K562 (cell line): ENCODE data around the gene TIGD7. TPM values are rescaled to one million over a fixed set of nuclear protein-coding genes. Genes with fewer than 3 reads are reported as not detected.

Source experiments
- C11orf30 ChIP-seq: fragments of 450-650 bp; IDR thresholded peaks from 2 replicates; pipeline ENCODE4 v1.6.1; 2016; ENCODE audit warnings: low read depth, mild to moderate bottlenecking
- GTF2F1 ChIP-seq: IDR thresholded peaks from 2 replicates; pipeline ENCODE4 v1.6.1; 2011; ENCODE audit warnings: low read depth, low read length, improper control_type of control experiment
- RBM22 ChIP-seq: fragments of 200-400 bp; formaldehyde crosslinking; IDR thresholded peaks from 2 replicates; pipeline ENCODE4 v1.6.1; 2018; ENCODE audit warnings: low read length, low read depth; ENCODE audit not compliant: poor library complexity, severe bottlenecking
- SMARCC2 ChIP-seq: fragments of 450-650 bp; IDR thresholded peaks from 2 replicates; pipeline ENCODE4 v1.6.1; 2017; ENCODE audit warnings: antibody characterized with exemption, moderate library complexity, mild to moderate bottlenecking, low read depth
- STAT5B ChIP-seq: fragments of 250-450 bp; sonication (Bioruptor Pico); IDR thresholded peaks from 2 replicates; pipeline ENCODE4 v1.8.0; 2021; ENCODE audit warnings: mild to moderate bottlenecking, inconsistent platforms
- ZBTB8A ChIP-seq: fragments of 450-650 bp; IDR thresholded peaks from 2 replicates; pipeline ENCODE4 v1.6.1; 2018; ENCODE audit warnings: mild to moderate bottlenecking, moderate library complexity; ENCODE audit not compliant: partially characterized antibody
- ZKSCAN1 ChIP-seq: fragments of 150-350 bp; IDR thresholded peaks from 2 replicates; pipeline ENCODE4 v1.6.1; 2016; ENCODE audit warnings: low read depth, low read length
- ZNF316 ChIP-seq: fragments of 450-650 bp; IDR thresholded peaks from 2 replicates; pipeline ENCODE4 v1.6.1; 2016
- ZNF407 ChIP-seq: fragments of 450-650 bp; IDR thresholded peaks from 2 replicates; pipeline ENCODE4 v1.6.1; 2016; ENCODE audit warnings: low read depth
- polyA plus RNA-seq, 8 experiments: library from polyadenylated mRNA; depleted of rRNA in 4 of 8; stranded (reverse) in 5 of 8; unstranded in 3 of 8; fragments of >200 nt; fragmentation: Nextera tagmentation in 2 of 8; fragmentation: Illumina TruSeq in 1 of 8; extraction: Ambion mirVana in 2 of 8; extraction: Trizol in 1 of 8; gene quantifications; 2 replicates each; pipeline versions ENCODE4 v1.2.1 to v1.2.3, GENCODE V29; 2011 to 2014; ENCODE audit warnings: inconsistent platforms in 1 of 8, missing spikeins in 1 of 8
- total RNA-seq, 7 experiments: library from RNA; depleted of rRNA in 6 of 7; stranded (reverse); fragments of >200 nt in 6 of 7; fragmentation: Illumina TruSeq in 2 of 7; extraction: Trizol in 2 of 7; gene quantifications; 2 replicates each; pipeline versions ENCODE4 v1.2.1 to v1.2.3, GENCODE V29; 2011 to 2021; ENCODE audit warnings: low replicate concordance in 1 of 7
- TF ChIP-seq, protein P1 (sequence below), 2 experiments: fragments of 150-350 bp in 1 of 2; IDR thresholded peaks; 2 replicates each; pipeline ENCODE4 v1.6.1; 2012 to 2016; ENCODE audit warnings: low read depth in 2 of 2, low read length in 2 of 2, mild to moderate bottlenecking in 1 of 2, moderate library complexity in 1 of 2

The TIGD7 gene
- total and polyA plus RNA-seq, 9 of the 15 experiments (the other 6 are each of a cell fraction or from before 2014, with no cell fraction given), result 0.84 to 10.7 (median 6.7) TPM

DNA sequence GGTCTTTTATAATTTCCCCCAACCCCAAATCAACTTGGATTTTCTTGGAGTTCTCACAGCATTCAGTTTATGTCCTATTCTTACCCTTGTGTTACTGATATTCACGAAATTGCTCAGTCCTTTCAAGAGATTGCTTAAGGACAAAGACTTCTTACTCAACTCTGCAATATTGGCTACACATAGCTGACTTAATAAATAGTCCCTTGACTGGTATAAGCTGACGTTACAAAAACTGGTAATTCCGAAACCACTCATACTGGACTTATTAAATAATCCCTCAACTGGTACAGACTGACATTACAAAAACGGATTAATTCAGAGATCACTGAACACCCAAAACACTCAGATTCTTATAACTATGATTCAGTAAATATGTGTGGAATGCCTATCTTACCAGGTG is 860 bp downstream of the TIGD7 start (continued):
- TF ChIP-seq ZNF407 (no peak), GTF2F1 (no peak), SMARCC2 (no peak), ZBTB8A (no peak), ZNF316 (peak; percentile 66), RBM22 (no peak), STAT5B (no peak), C11orf30 (peak; percentile 45; the same call in 1 of the 2 replicates), ZKSCAN1 (no peak)
- TF ChIP-seq, protein P1, sequence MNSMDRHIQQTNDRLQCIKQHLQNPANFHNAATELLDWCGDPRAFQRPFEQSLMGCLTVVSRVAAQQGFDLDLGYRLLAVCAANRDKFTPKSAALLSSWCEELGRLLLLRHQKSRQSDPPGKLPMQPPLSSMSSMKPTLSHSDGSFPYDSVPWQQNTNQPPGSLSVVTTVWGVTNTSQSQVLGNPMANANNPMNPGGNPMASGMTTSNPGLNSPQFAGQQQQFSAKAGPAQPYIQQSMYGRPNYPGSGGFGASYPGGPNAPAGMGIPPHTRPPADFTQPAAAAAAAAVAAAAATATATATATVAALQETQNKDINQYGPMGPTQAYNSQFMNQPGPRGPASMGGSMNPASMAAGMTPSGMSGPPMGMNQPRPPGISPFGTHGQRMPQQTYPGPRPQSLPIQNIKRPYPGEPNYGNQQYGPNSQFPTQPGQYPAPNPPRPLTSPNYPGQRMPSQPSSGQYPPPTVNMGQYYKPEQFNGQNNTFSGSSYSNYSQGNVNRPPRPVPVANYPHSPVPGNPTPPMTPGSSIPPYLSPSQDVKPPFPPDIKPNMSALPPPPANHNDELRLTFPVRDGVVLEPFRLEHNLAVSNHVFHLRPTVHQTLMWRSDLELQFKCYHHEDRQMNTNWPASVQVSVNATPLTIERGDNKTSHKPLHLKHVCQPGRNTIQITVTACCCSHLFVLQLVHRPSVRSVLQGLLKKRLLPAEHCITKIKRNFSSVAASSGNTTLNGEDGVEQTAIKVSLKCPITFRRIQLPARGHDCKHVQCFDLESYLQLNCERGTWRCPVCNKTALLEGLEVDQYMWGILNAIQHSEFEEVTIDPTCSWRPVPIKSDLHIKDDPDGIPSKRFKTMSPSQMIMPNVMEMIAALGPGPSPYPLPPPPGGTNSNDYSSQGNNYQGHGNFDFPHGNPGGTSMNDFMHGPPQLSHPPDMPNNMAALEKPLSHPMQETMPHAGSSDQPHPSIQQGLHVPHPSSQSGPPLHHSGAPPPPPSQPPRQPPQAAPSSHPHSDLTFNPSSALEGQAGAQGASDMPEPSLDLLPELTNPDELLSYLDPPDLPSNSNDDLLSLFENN (IDR thresholded peaks at IDR 0.05; ENCODE audit: low read depth in 2 of 2, low read length in 2 of 2), result no peak
